Activated CD4-positive, alpha-beta T cell treated with anti-CD3 and anti-CD28 coated beads, Interleukin-10, Interleukin-2, amounts not matched to agents 100 ng/mL and 50 ng/mL, durations not matched to agents 16 hours and 8 hours (primary cell): ENCODE results near the gene COPS4.
"Not testable (repeated sequence)": the region's sequence is repeated elsewhere in the genome, so short reads cannot be mapped to it uniquely, and the experiment has no call there.

Experiments used
- DNase-seq: peaks from one replicate; pipeline ENCODE4 v3.0.0-alpha.2; 2020

COPS4 gene

DNA sequence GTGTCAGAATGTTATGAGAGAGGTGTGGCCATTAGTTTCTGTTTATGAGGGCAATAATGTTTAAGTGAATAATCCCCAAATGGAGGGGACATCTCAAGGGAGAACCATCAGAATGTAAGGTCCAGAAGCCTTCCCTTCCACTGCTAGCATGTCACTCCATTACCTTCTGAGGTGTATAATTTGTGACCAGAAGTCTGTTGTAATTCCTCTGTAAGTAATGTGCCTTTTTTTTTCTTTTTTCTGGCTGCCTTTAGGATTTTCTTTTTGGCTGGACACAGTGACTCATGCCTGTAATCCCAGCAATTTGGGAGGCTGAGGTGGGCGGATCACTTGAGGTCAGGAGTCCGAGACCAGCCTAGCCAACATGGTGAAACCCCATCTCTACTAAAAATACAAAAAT, 10.8 kb upstream of the COPS4 start:
- DNase-seq, result no peak

DNA sequence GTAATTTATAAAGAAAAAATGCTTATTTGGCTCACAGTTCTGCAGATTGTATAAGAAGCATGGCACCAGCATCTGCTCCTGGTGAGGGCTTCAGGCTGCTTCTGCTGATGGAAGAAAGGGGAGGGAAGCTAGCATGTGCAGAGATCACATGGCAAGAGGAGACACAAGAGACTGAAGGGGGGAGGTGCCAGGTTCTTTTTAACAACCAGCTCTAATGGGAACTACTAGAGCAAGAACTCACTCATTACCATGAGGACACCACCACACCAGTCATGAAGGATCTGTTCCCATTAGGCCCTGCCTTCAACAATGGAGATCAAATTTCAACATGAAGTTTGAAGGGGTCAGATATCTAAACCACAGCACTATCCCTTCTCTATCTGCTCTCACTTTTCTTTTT, 9.4 kb upstream of the COPS4 start:
- no peak for DNase-seq

DNA sequence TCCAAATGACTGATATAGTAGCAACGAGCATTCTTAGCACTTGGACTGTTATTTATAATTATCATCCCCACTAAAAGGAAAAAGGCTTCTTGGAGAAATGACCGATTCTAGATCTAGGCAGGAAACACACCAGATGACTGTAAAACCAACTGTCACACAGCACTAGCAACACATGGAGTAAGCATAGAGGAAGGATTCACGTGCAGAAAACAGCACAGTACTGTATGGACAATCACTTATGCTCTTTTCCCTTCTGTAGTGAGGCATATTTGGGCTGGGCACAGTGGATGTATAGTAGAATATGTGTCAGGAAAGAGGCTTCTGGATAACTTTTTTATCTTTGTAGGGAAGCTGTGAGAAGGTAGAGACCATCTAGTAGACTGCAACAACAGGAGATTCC, 6.0 kb upstream of the COPS4 start:
- no peak for DNase-seq

DNA sequence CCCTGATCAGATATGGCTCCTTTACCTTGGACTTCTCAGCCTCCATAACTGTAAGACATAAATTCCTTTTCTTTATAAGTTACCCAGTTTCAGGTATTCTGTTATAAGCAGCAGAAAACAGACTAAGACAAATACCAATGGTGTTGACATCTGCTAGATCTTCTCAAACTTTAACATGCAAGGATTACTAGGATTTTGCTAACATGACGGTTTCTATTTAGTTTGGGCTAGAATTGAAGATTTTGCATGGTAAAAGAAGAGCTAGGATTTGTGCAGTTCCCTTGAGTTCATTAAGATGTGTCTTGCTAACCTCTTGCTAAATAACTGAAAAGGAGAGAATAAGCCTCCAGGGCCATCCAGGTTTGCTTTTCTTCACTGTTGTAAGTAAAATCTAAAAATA, 5.3 kb upstream of the COPS4 start:
- DNase-seq, result no peak

DNA sequence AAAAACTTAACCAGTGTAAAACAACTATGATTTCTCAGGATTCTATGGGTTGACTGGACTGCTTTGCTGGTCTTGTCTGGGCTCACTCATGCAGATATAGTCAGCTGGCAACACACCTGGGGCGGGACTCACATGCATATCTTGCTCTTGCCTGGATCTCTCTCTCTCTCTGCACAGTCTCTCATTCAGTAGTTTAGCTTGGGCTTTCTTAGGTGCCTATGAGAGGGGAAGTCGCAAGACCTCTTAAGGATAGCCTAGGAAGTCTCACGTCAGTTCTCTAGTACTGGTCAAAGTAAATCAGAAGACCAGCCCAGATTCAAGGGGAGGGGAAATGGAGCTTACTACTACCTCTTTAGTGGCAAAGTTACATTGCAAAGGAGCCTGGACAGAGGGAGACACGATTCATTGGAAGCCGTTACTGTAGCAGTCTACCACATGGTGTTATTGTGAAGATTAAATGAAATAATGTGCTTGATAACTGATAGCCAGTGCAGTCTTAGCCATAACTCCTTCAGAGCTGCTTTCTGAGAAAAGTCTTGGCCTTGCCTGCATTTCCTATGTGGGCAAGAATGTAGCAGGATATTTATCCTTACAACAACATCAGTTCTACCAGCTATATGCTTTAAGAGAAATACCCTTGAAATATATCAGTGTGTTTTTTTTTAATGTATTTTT, 2.1 kb downstream of the COPS4 start:
- no peak for DNase-seq

DNA sequence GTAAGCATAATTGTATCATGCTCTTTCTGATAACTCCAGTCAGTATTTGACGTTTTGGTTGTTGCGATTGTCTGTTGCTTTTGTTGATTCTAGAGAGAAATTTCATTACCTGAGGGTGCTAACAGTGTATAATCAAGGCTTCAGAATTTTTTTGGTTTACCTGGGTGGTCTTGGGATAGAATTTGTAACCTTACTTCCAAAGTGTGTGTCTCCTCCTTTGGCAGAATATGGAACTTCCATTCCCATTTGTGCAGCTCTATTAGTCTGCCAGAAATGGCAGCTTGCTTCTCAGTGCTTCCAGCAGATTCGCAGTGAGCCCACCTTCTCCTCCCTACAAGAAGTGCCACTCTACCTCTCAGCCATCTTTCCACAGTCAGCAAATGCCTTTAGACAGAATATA, 5.3 kb downstream of the COPS4 start:
- DNase-seq, result no peak

DNA sequence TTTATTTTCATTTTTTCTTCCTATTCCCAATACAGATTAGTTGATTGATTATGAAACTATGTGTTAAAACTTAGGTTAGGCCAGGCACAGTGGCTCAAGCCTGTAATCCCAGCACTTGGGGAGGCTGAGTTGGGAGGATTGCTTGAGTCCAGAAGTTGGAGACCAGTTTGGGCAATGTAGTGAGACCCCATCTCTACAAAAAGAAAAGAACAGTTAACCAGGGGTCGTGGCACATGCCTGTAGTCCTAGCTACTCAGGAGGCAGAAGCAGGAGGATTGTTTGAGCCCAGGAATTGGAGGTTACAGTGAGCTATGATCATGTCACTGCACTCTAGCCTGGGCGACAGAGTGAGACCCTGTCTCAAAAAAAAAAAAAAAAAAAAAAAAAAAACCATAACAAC, 8.2 kb downstream of the COPS4 start:
- DNase-seq, result not testable (repeated sequence)

DNA sequence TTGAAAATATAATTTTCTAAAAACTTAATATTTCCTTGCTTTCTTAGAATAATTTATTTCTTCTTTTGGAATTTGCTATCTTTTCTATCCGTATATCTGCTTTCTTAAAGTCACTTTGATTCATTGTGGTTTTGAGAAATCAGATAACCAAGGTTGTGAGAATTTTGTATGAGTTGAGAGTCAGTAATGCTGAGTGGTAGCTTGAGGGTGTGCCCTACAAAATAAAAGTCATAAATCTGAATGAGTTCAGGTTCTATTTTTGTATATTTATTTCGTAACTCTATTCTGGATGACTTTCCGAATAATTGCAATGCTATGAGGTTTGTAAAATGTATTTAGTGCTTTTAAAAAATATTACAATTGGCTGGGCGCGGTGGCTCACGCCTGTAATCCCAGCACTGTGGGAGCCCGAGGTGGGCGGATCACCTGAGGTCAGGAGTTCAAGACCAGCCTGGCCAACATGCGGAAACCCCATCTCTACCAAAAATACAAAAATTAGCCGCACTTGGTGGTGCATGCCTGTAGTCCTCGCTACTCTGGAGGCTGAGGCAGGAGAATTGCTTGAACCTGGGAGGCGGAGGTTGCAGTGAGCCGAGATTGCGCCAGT, 8.9 kb downstream of the COPS4 start:
- DNase-seq, result no peak

DNA sequence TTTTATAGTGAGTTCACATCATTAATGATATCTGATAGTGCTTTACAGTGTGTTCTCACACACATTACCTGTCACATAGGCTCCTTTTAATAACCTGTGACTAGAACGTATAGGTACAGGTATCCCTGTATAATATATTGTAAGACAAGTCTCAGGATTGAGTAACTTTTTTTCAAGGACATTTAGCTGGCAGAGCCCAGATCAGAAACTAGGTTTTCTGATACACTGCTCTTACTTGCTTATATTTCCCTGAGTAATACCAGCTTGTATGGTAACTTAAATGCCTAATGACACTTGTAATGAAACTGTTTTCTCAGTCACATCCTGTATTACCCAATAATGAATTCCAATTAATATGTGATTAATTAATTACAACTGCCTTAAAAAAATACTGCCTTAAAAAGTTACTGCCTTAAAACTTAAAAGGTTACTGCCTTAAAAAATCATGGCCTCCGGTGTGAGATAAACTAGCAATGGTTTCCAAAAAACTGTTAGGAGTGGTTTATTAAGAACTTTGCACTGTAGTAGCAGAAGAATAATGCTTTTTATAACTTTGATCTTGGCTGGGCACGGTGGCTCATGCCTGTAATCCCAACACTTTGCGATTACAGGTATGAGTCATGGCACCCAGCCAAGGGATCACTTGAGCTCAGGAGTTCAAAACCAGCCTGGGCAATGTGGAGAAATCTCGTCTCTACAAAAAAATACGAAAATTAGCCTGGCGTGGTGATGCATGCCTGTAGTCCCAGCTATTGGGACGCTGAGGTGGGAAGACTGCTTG, 11.9 kb downstream of the COPS4 start:
- no peak for DNase-seq

DNA sequence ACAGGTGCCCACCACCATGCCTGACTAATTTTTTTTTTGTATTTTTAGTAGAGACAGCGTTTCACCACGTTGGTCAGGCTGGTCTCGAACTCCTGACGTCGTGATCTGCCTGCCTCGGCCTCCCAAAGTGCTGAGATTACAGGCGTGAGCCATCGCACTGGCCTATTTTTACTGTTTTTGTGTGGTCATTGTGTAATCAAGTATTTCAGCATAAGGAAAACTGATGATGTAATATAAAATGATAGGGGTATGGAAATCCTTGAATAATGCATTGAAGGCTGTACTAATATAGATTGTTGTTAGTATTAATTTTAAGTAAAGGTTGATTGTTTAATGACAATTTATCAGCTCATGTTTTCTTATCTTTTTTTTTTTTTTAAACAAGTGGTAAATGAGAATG, 13.8 kb downstream of the COPS4 start:
- DNase-seq, result not testable (repeated sequence)

DNA sequence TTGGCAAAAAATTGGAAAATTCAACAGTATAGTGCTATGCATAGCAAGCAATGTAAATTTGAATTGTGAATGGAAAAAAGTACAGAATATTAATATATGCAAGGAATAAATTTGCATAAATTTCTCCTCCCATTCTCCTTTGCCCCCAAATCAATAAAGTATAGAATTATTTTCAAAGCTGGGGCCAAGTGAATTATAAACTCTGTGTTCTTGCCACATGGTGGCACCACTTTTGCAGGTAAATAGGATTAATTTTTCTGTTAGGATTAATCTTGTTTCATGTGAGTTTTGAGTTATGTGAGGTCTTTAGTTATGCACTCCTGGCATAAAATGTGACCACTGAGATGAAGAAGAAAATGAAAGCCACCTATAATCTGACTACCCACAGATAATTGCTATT, 19.9 kb downstream of the COPS4 start:
- no peak for DNase-seq

DNA sequence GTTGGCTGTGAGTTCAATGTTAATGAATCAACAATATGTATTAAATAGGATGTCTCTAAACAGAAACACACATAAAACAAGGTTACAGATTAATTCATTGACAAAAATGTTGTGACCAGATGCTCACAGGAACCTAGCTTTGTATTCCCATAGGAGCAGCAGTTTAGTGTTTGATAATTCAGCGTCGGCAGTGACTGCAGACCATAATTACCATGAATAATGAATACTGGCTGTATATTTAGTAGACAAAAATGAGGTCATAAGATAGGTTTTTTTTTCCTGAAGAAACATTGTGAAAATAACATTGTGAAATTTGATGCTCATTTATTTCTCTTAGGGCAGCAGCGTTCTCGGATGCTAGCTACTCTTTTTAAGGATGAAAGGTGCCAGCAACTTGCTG, 27.8 kb downstream of the COPS4 start:
- DNase-seq, result no peak

DNA sequence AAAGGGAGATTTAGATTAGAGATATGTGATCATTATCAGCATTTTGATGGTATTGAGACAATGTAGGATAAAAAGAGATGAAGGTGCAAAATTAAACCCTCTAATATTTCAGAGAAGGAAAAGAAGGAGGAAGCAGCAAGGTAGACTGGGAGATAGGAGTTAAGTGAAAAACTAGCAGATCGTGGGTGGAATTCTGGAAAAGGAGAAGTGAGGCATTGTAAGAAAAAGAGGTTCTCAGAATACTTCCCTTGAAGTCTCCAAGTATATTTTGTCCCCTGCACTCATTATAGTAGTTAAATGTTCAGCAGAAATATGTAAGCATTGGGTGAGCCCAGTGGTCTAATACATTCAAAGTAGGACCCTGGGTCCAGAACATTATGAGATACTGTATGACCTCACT, 30.3 kb downstream of the COPS4 start:
- no peak for DNase-seq

DNA sequence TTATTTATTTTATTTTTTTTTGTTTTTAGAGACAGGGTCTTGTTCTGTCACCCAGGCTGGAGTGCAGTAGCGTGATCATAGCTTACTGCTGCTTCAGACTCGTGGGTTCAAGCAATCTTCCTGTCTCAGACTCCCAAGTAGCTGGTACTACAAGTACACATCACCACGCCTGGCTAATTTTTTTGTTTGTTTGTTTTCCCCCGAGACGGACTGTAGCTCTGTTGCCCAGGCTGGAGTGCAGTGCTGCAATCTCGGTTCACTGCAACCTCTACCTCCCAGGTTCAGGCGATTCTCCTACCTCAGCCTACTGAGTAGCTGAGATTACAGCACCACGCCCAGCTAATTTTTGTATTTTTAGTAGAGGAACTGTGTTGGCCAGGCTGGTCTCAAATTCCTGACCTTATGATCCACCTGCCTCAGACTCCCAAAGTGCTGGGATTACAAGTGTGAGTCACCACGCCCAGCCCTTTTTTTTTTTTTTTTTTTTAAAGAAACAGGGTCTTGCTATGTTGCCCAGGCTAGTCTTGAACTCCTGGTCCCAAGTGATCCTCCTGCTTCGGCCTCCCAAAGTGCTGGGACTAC, 32.2 kb downstream of the COPS4 start:
- no peak for DNase-seq

DNA sequence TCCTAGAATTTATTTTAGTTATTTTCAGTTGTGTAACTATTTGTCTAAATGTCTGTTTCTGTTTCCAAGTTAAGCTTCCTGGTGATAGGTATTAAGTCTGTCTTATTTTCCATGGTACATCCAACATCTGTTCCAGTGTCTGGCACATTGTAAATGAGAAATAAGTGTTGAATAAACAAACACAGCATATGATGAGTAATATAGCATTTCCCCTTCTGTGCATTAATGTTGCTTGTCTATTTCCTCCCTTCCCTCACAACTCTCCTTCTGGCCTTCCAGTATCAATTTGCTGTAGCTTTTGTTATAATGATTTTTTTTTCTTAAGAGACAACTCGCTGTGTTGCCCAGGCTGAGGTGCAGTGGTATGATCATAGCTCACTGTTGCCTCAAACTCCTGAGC, 36.1 kb downstream of the COPS4 start:
- no peak for DNase-seq

DNA sequence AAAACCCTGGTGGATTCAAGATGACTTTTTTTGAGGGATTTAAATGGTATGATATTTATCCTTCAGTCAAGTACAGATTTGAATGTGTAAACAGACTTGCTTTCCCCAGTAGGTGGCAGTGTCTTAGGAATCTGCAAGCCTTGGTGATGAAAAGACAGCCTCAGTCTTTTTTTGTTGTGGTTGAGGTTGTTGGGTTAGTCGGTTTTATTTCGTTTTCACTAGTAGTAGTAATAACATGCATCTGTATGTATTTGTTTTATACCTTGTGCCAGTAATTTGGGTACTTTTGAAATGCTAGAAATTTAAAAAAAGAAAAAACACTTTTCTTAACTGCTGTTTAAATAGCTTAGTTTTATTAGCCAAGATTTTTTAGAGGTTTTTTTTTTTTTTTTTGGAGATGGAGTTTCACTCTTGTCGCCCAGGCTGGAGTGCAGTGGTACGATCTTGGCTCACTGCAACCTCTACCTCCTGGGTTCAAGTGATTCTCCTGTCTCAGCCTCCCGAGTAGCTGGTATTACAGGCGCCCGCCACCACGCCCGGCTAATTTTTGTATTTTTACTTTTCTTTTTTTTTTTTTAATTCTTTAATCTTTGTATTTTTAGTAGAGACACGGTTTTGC, 39.2 kb downstream of the COPS4 start:
- peak; percentile 92 for DNase-seq

DNA sequence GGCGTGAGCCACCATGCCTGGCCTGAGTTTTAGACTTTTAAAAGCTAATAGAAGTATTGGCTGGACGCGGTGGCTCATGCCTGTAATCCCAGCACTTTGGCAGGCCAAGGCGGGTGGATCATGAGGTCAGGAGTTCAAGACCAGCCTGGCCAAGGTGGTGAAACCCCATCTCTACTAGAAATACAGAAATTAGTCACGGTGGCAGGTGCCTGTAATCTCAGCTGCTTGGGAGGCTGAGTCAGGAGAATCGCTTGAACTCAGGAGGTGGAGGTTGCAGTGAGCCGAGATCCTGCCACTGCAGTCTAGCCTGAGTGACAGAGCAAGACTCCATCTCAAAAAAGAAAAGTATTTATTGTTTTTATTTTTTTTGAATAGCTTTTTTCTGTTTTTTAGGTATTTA, 39.8 kb downstream of the COPS4 start:
- peak; percentile 74 for DNase-seq

DNA sequence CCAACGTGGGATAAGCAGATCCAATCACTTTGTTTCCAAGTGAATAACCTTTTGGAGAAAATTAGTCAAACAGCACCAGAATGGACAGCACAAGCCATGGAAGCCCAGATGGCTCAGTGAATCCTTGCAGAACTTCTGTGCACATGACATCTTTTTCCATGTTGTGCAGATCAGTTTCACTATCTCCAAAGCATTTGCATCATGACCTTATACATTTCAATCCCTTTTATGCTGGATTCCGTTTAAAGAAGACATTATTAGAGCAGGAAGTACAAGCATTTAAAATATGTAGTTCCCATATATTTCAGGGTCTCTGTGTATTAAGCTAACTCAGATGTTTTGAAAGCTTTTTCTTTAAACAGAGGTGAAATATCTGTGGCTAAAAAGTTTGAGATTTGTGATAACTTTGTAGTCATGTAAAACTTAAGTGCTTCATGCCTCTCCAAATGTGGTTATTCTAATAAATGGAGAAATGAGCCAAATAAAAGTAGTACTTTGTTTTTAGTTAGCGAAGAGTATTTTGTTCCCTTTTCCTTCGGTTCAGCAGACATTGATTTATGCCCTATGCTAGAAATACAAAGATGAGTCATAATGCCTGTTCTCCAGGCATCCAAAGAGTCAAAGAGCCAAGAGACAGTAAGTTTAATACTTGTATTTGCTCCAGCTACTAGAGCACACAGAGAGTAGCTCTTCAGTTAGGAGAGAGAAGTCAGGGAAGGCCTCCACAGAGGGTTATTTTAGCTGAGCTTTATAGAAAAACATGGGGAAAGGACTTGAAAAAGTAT, 40.5 kb downstream of the COPS4 start:
- no peak for DNase-seq

DNA sequence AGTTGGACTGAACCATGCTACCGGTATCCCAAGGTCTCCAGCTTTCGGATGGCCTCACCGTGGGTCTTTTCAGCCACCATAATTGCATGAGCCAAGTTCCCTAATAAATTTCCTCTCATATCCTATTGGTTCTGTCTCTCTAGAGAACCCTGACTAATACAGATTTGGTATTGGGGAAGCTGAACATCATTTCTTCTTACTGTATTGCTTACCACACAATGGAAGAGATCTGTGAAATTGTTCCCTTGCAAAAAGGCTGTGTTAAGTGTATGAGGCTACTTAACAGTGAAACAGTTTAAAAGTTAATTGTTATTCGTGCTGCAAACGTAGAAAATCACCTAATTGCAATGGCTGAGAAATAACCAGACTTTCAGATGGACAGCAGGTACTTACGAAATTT, 45.6 kb downstream of the COPS4 start:
- no peak for DNase-seq

DNA sequence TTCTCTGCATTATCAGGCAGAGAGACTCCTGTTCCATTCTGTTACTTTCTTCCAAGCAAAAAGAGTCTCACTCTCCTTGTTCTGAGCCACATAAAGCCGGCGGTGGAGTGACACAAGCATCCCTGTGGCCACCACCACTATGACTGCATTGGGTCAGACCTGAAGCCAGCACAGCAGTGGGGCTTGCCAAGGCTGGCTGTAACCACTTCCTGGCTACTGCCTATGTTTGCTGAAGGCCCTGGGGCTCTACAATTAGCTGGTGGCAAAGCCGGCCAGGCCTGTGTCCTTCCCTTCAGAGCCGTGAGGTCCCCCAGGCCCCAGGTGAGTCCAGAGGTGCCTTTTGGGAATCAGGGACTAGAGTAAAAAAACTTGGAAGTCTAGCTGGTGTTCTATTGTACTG, 47.8 kb downstream of the COPS4 start:
- peak; percentile 7 for DNase-seq

DNA sequence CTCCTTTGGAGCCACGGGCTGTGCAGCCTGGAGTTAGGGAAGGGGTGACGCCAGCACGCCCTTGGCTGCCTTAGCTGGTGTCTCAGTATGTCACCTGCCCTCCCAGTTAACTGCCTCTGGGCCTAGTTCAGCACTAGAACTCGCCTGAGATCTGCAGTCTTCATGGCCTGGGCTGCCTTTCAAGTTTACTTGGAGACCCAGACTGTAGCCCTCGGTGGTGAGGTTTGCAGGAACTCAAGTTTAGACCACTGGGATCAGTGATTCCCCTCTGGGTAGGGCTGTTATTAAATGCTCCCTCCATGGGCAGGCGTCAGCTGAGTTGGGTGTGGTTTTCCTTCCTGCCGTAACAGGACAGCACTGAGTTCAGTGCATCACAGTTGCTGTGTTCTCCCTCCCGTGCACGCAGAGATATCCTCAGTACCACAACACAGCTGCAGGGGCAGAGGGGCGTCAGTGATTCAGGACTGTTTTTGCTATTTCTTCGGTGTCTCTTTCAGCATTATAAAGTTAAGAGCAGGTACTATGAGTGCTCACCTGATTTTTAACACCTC, 49.0 kb downstream of the COPS4 start:
- peak; percentile 29 for DNase-seq

DNA sequence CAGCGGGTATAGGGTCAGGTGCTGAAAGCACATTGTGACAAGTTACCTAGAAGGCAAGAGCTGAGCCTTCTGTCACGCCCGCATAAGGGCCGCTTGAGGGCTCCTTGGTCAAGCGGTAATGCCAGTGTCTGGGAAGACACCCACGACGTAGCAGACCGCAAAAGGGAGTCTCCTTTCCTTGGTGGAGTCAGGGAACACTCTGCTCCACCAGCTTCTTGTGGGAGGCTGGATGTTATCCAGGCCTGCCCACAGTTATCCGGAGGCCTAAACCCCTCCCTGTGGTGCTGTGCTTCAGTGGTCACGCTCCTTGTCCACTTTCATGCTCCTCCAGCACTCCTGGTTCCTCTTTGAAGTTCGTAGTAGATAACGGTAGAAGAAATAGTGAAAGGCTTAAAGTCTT, 50.0 kb downstream of the COPS4 start:
- DNase-seq, result not testable (repeated sequence)
